Measurements from ENCODE around the gene AGBL4.

AGBL4 gene

GRCh38 chr1:48726557-48727215 lies 1297.1 kb downstream of the AGBL4 start:
- Histone ChIP-seq H3K36me3 (ENCODE audit: insufficient read depth, low read length) (no peaks in the 10 kb centered on the region; the same call in 1 of the 2 replicates), H3K9ac (ENCODE audit: insufficient read length) (no peak overlapping the region), H3K9me3 (ENCODE audit: low read depth, low read length) (no peaks in the 10 kb centered on the region), H3K4me3 (no peak overlapping the region), H3K27ac (no peak overlapping the region)
- no peak for DNase-seq (ENCODE audit: low read depth, low spot score)
- TF ChIP-seq EZH2 (IDR thresholded peaks at IDR 0.05) = no peak
- TF ChIP-seq FOXP2 (optimal IDR thresholded peaks at IDR 0.05; ENCODE audit: control extremely low read depth, extremely low read length, insufficient read depth) = no peak
- TF ChIP-seq POLR2AphosphoS5 (IDR thresholded peaks at IDR 0.05; ENCODE audit: borderline replicate concordance, low read depth, low read length) = no peak

- DNase-seq (ENCODE audit: low read depth, low spot score) = no peak
- Histone ChIP-seq H3K27ac (no peak overlapping the region), H3K9me3 (ENCODE audit: low read depth, low read length) (no peaks in the 10 kb centered on the region), H3K36me3 (ENCODE audit: insufficient read depth, low read length) (no peaks in the 10 kb centered on the region; the same call in 1 of the 2 replicates), H3K4me3 (no peak overlapping the region), H3K9ac (ENCODE audit: insufficient read length) (no peak overlapping the region)
- TF ChIP-seq POLR2AphosphoS5 (IDR thresholded peaks at IDR 0.05; ENCODE audit: borderline replicate concordance, low read depth, low read length) (no peak), EZH2 (IDR thresholded peaks at IDR 0.05) (no peak), FOXP2 (optimal IDR thresholded peaks at IDR 0.05; ENCODE audit: control extremely low read depth, extremely low read length, insufficient read depth) (no peak)
Observed at GRCh38 chr1:48726139-48726538, 1297.6 kb downstream of the AGBL4 start.

GRCh38 chr1:48725341-48726046 lies 1298.3 kb downstream of the AGBL4 start:
- Histone ChIP-seq H3K9me3 (ENCODE audit: low read depth, low read length) (no peaks in the 10 kb centered on the region), H3K9ac (ENCODE audit: insufficient read length) (no peak overlapping the region), H3K4me3 (no peak overlapping the region), H3K27ac (no peak overlapping the region), H3K36me3 (ENCODE audit: insufficient read depth, low read length) (no peaks in the 10 kb centered on the region; the same call in 1 of the 2 replicates)
- no peak for DNase-seq (ENCODE audit: low read depth, low spot score)
- TF ChIP-seq EZH2 (IDR thresholded peaks at IDR 0.05) = no peak

- H3K36me3 ChIP-seq (ENCODE audit: insufficient read depth, low read length) = no peaks in the 10 kb centered on the region
- no peak overlapping the region for H3K27ac ChIP-seq
- H3K9ac ChIP-seq (ENCODE audit: insufficient read length) = no peak overlapping the region
- TF ChIP-seq EZH2 (IDR thresholded peaks at IDR 0.05) = no peak
- TF ChIP-seq POLR2AphosphoS5 (IDR thresholded peaks at IDR 0.05; ENCODE audit: borderline replicate concordance, low read depth, low read length) = no peak
- TF ChIP-seq FOXP2 (optimal IDR thresholded peaks at IDR 0.05; ENCODE audit: control extremely low read depth, extremely low read length, insufficient read depth) = no peak
- H3K4me3 ChIP-seq = no peak overlapping the region
- DNase-seq (ENCODE audit: low read depth, low spot score) = no peak
- H3K9me3 ChIP-seq (ENCODE audit: low read depth, low read length) = no peaks in the 10 kb centered on the region
Observed at GRCh38 chr1:48720929-48721328, 1302.8 kb downstream of the AGBL4 start.

GRCh38 chr1:48718705-48719104 lies 1305.0 kb downstream of the AGBL4 start:
- Histone ChIP-seq H3K9me3 (ENCODE audit: low read depth, low read length) (no peaks in the 10 kb centered on the region), H3K9ac (ENCODE audit: insufficient read length) (no peak overlapping the region), H3K27ac (no peak overlapping the region), H3K36me3 (ENCODE audit: insufficient read depth, low read length) (no peaks in the 10 kb centered on the region), H3K4me3 (no peak overlapping the region)
- no peak for DNase-seq (ENCODE audit: low read depth, low spot score)
- TF ChIP-seq FOXP2 (optimal IDR thresholded peaks at IDR 0.05; ENCODE audit: control extremely low read depth, extremely low read length, insufficient read depth) (no peak), EZH2 (IDR thresholded peaks at IDR 0.05) (no peak), POLR2AphosphoS5 (IDR thresholded peaks at IDR 0.05; ENCODE audit: borderline replicate concordance, low read depth, low read length) (no peak)

GRCh38 chr1:48718116-48718630 lies 1305.6 kb downstream of the AGBL4 start:
- H3K9ac ChIP-seq (ENCODE audit: insufficient read length) = no peak overlapping the region
- DNase-seq (ENCODE audit: low read depth, low spot score) = no peak
- no peaks in the 10 kb centered on the region for H3K9me3 ChIP-seq (ENCODE audit: low read depth, low read length)
- H3K36me3 ChIP-seq (ENCODE audit: insufficient read depth, low read length) = no peaks in the 10 kb centered on the region
- H3K4me3 ChIP-seq = no peak overlapping the region
- no peak for TF ChIP-seq EZH2 (IDR thresholded peaks at IDR 0.05)
- TF ChIP-seq POLR2AphosphoS5 (IDR thresholded peaks at IDR 0.05; ENCODE audit: borderline replicate concordance, low read depth, low read length) = no peak
- no peak for TF ChIP-seq FOXP2 (optimal IDR thresholded peaks at IDR 0.05; ENCODE audit: control extremely low read depth, extremely low read length, insufficient read depth)
- H3K27ac ChIP-seq = no peak overlapping the region

- H3K9ac ChIP-seq (ENCODE audit: insufficient read length) = no peak overlapping the region
- TF ChIP-seq EZH2 (IDR thresholded peaks at IDR 0.05) = no peak
- TF ChIP-seq FOXP2 (optimal IDR thresholded peaks at IDR 0.05; ENCODE audit: control extremely low read depth, extremely low read length, insufficient read depth) = no peak
- no peak for TF ChIP-seq POLR2AphosphoS5 (IDR thresholded peaks at IDR 0.05; ENCODE audit: borderline replicate concordance, low read depth, low read length)
- no peaks in the 10 kb centered on the region for H3K36me3 ChIP-seq (ENCODE audit: insufficient read depth, low read length)
- no peak overlapping the region for H3K4me3 ChIP-seq
- DNase-seq (ENCODE audit: low read depth, low spot score) = no peak
- H3K27ac ChIP-seq = no peak overlapping the region
- no peaks in the 10 kb centered on the region for H3K9me3 ChIP-seq (ENCODE audit: low read depth, low read length)
Observed at GRCh38 chr1:48717082-48717481, 1306.7 kb downstream of the AGBL4 start.

- TF ChIP-seq FOXP2 (optimal IDR thresholded peaks at IDR 0.05; ENCODE audit: control extremely low read depth, extremely low read length, insufficient read depth) (no peak), EZH2 (IDR thresholded peaks at IDR 0.05) (no peak), POLR2AphosphoS5 (IDR thresholded peaks at IDR 0.05; ENCODE audit: borderline replicate concordance, low read depth, low read length) (no peak; the same call in 1 of the 2 replicates)
- DNase-seq (ENCODE audit: low read depth, low spot score) = no peak
- Histone ChIP-seq H3K27ac (0 out of 2 replicates have a peak overlapping the region, but pooled peaks have one; percentile 4), H3K4me3 (peak overlapping the region; percentile 31), H3K9ac (ENCODE audit: insufficient read length) (no peak overlapping the region), H3K9me3 (ENCODE audit: low read depth, low read length) (no peaks in the 10 kb centered on the region), H3K36me3 (ENCODE audit: insufficient read depth, low read length) (no peaks in the 10 kb centered on the region)
Observed at GRCh38 chr1:48715921-48716320, 1307.8 kb downstream of the AGBL4 start.

Measured in SK-N-MC (cell line).